ENCODE measurements around the gene ENO1.

ENO1 gene

GRCh38 chr1:8870616-8871538, 7.6 kb downstream of the ENO1 start:
- DNase-seq (ENCODE audit: low read depth in 2 of 2) = no peak

DNA sequence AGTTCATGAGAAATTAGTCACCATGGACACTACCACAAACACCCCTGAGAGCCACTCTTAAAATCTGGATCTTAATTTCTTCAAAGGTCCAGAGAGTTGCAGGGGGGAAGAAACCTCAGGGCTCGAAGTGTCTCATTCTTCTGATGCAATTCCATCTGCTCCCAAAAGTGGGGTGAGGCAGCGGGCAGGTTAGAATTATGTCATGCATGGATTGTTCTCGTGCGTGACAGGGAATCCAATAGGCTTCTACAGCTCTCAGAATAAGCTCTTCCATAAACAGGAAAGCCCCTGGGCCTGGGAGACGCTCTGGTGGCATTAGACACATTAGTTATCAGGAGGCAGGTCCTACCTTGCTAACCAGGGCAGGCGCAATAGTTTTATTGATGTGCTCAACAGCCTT, 8.4 kb downstream of the ENO1 start:
- no peak for DNase-seq (ENCODE audit: low read depth in 2 of 2)

DNA sequence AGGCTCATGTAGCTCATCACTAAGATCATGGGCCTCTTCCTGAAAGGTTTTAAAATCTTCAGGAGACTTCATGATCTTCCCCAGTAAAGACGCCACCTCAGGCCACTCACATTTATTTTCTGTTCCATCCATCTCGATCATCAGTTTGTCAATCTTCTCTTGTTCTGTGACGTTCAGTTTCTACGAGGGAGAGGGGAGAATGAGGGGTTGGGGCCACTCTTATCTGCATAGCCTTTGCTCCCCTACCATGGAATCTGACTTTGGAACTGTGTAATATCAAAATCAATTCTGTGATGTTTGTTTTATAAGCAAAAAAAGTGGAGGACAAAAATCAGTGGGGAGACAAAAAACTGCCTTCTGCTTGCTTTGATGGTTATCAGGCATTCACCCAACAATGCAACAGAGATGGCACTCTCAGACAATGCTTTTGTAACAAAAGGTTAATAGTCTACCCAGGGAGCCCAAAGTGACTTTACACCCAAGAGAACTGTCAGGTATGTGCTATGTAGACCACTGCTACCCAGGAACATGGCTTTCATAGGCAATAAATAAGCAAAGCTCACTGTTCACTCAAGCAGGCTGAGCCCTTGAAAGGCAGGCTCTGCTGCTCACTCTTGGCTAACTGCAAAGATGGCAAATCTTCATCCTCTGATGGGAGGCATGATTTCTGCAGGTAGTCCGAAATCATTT, 10.5 kb downstream of the ENO1 start:
- DNase-seq (ENCODE audit: low read depth in 2 of 2) = no peak

DNA sequence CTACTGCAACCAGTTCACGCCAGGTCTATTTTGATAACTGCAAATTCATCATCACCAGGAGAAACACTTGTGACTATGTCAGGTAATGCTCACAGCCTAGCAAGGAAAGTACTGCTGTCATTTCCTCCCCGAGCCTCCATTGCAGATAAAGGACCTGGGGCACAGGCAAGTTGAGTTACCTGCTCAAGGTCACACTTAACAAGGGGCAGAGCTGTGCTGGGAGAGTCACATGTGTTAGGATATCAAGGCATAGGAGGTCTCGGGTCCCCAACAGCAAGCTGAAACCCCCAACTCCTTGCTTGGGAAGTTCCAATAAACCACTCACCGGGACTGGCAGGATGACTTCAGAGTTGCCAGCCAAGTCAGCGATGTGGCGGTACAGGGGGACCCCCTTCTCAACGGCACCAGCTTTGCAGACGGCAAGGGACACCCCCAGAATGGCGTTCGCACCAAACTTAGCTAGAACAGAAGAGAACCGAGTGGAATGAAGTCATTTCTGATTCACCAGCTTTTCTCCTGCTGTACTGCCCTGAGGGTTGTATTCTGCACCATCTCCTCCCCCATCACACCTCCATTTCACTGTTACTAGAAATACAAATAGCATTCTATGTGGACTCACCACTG, 11.6 kb downstream of the ENO1 start:
- DNase-seq (ENCODE audit: low read depth in 2 of 2) = peak in 1 of 2 donors; percentile 47

DNA sequence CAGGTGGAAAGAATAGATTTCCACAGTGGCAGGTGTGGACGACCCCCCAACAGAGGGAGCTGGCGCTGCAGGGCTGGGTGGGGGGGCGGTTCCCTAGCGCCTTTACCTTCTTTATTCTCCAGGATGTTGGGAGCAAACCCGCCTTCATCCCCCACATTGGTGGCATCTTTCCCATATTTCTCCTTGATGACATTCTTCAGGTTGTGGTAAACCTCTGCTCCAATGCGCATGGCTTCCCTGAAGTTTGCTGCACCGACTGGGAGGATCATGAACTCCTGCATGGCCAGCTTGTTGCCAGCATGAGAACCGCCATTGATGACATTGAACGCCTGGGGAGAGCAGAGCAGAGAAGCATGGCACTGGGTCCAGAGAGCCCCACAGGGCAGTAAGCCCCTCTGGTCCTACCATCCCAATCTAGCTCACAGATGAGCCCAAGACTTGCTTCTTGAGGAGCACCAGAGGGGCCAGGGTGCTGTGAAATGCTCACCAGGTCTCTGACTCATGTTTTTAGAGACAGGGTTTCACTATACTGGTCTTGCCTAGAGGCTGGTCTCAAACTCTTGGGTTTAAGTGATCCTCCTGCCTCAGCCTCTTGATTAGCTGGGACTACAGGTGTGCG, 12.2 kb downstream of the ENO1 start:
- DNase-seq (ENCODE audit: low read depth in 2 of 2) = no peak

DNA sequence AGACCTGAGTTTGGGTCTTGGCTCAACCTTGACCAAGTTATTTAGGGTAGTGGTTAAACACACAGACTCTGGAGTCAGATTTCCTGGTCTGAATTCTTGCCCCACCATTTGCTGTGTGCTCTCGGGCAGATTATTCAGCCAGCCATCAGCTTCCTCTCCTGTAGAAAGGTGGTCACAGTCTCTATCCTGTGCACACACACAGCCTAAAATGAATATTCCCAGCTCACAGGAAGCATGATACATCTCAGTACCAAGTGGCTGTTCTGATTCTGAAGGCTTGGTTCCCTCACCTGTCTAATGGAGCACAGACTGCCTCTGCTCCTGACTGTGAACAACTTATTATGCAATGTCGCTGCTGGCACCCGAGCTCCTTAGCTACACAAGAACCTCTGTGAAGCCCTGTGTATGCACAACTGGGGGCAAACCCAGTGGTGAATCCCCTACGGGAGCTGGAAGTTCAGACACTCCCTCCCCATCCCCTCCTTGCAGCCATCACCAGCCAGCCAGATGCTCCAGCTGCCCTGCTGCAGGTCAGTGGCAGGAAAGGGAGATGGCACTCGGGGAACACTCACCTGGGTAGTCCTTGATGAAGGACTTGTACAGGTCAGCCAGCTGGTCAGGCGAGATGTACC, 13.7 kb downstream of the ENO1 start:
- no peak for DNase-seq (ENCODE audit: low read depth in 2 of 2)

- no peak for DNase-seq (ENCODE audit: low read depth in 2 of 2)
Observed at GRCh38 chr1:8863794-8864233, 14.7 kb downstream of the ENO1 start.

- DNase-seq (ENCODE audit: low read depth in 2 of 2) = no peak
Observed at GRCh38 chr1:8863138-8863537, 15.3 kb downstream of the ENO1 start.

- DNase-seq (ENCODE audit: low read depth in 2 of 2) = no peak
Observed at GRCh38 chr1:8862528-8862927, 16.0 kb downstream of the ENO1 start.

GRCh38 chr1:8860738-8861516, 17.6 kb downstream of the ENO1 start:
- DNase-seq (ENCODE audit: low read depth in 2 of 2) = no peak

GRCh38 chr1:8858888-8859706, 19.4 kb downstream of the ENO1 start:
- DNase-seq (ENCODE audit: low read depth in 2 of 2) = no peak

- no peak for DNase-seq (ENCODE audit: low read depth in 2 of 2)
Observed at GRCh38 chr1:8858112-8858668, 20.3 kb downstream of the ENO1 start.

GRCh38 chr1:8856689-8857412, 21.6 kb downstream of the ENO1 start:
- no peak for DNase-seq (ENCODE audit: low read depth in 2 of 2)

- DNase-seq (ENCODE audit: low read depth in 2 of 2) = no peak
Observed at GRCh38 chr1:8854240-8854639, 24.2 kb downstream of the ENO1 start.

DNA sequence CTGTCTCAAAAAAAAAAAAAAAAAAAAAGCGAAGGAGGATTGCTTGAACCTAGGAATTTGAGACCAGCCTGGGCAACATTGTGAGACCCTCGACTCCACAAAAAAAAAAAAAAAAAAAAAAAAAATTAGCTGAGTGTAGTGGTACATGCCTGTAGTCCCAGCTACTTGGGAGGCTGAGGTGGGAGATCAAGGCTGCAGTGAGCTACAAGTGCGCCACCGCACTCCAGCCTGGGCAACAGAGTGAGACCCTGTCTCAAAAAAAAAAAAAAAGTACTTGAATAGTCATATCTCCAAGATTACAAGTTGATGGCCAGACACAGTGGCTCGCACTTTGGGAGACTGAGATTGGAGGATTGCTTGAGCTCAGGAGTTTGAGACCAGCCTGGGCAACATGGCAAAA, 27.4 kb downstream of the ENO1 start:
- no peak for DNase-seq (ENCODE audit: low read depth in 2 of 2)

GRCh38 chr1:8848663-8849386, 29.7 kb downstream of the ENO1 start:
- peak; percentile 73 to 81 for DNase-seq (ENCODE audit: low read depth in 2 of 2)

DNA sequence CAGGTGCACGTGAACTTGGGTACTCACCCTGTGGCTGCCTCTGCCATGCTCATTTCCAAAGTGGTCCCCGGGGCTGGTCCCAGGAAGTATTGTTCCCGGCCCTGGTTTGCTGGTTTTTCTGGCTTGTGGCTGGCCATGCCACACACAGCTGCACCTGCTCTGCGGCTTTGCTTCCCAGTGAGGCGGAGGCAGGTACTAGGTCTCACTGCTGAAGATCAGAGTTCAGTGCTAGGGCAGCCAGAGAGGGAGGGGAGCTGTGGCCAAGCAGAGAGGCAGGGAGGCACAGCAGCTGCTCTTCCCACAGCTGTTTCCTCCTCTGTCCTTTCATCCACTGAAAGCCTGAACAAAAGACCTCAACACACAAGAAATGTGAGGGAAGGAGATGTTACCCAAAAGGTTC, 30.5 kb downstream of the ENO1 start:
- no peak for DNase-seq (ENCODE audit: low read depth in 2 of 2)

GRCh38 chr1:8846263-8846662, 32.2 kb downstream of the ENO1 start:
- DNase-seq (ENCODE audit: low read depth in 2 of 2) = no peak

All from stimulated activated CD4-positive, alpha-beta T cell treated with anti-CD3 and anti-CD28 coated beads, Interleukin-4, amount 100 ng/mL, for 48 hours (primary cell).